GM21723 (cell line): Measurements from ENCODE around the gene DRG2.

Experiments
- ATAC-seq: cut with Tn5 transposase; IDR thresholded peaks from one replicate; pipeline ENCODE4 v1.9.1; 2021; ENCODE audit warnings: mild to moderate bottlenecking, moderate library complexity; ENCODE audit not compliant: unreplicated experiment

DRG2 gene

DNA sequence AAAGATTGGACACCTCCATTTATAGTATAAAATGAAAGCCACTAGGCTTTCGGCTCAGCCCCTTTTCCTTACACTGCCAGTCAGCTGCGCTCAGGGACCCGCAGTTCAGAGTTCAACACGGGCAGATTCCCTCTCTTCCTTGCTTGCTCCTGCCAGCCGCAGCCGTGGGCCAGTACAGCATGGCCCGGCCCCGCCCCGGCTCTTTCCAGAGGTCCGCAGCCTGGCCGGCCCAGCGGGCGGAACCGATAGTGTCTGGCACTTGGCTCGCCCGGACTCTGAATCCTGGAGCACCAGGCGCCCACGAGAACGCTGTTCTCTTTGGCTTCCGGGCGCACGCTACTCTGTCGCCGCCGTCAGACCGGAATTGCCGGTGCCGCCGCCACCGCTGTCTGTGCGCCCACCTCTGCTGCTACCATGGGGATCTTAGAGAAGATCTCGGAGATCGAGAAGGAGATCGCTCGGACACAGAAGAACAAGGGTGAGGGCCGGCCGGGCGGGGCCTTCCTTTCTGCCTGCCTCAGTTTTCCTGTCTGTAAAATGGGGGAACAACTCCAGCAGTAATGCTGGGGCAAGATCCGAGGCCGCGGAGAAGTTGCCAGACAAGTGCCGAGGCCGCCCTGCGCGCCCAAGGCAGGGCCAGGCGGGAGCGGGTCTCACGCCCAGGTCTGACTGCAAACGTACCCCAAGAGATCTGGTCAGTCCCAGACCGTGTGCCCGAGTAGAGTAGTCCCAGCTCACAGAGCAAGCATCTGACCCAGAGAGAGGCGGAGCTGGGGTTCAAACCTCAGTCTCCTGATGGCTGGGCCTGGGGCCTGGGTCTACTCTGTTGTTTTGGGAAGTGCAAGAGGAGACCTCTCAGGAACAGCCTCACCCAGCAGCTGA lies at the start of gene DRG2:
Gene DRG2, plus strand, starts transcription at position 339 of the 882 bp plus-strand sequence. Its CDS starts 76 bp downstream, at position 415.
- ATAC-seq = peak; percentile 85

DNA sequence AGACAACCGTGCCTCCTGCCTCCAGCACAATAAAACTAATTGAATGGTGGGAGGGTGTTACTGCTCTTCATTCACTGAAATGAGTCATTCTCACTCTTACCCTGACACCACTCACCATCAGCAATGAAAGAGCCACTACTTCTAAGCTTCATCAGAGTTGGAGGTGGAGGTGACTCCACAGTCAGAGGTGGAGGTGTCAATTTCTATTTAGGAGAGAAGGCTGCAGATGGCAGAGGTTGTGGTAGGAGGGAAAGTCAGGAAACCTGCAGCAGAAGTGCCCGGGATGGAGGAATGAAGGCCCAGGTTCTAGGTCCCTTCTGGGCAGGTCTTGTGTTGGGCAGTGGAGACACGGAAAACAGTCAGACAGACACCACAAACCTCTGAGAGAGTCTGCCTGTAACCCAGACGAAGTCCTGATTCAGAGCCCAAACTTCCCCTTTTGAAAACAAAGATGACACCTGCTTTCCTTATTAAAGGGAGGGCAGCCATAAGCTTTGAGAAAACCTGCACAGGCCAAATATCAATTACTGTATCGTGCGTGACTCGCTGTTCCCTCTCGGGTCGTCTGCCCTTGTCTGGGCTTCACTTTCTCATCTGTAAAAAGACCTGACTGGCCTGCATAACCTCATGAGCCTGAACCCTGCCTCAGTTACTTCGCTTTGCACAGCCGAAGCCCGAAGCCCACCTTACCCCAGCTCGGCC lies 49.4 kb upstream of the DRG2 start:
- ATAC-seq = peak; percentile 12

- peak; percentile 82 for ATAC-seq
These were observed 48.8 kb upstream of the DRG2 start, which contains the start of the genes ATPAF2 and GID4 for GRCh38 chr17:18038861-18039534. Gene ATPAF2 (minus strand): TSS chr17:18039168. CDS start chr17:18039013, 155 bp downstream. Gene GID4 (plus strand): TSS chr17:18039408. CDS start chr17:18039465, 57 bp downstream.

GRCh38 chr17:18039535-18040260 lies 48.0 kb upstream of the DRG2 start:
- peak; percentile 10 for ATAC-seq

GRCh38 chr17:18040261-18040858 lies 47.4 kb upstream of the DRG2 start:
- ATAC-seq = no peak

DNA sequence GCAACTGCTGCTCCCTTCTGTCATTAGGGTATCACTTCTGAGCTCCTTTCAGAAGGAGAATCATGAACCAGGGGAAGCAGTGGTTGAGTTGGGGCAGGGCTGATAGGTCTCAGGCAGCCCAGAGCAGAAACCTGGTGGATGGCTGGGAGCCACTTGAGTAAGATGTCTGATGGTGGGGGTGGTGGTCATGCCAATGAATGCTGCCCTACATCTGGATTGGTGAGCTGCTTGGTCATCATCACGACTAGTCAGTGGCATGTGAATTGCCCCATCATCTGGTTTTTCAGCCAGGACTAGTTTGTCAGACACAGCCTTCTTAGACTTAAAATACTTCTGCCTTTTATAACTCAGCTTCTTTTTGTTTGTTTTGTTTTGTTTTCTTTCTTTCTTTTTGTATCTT lies 46.0 kb upstream of the DRG2 start:
- no peak for ATAC-seq

GRCh38 chr17:18042983-18043382 lies 44.8 kb upstream of the DRG2 start:
- ATAC-seq = no peak

DNA sequence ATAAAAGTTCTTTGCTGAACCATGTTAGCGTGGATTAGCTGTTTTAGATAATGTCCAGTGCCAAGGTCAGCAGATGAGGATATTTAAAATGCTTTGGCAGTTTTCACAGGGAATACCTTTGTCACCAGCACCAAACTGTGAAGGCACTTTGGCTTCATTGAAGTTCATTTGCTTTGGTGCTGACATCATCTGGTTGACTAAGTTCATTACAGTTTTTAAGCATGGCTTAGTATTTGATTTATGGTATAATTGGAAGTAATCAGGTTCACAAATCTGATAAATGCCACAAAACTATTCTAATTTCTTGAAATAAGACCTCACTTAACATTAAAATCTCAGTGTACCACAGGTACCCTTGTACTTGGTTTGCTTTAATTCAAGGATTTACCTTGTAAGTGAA lies 44.3 kb upstream of the DRG2 start:
- no peak for ATAC-seq

DNA sequence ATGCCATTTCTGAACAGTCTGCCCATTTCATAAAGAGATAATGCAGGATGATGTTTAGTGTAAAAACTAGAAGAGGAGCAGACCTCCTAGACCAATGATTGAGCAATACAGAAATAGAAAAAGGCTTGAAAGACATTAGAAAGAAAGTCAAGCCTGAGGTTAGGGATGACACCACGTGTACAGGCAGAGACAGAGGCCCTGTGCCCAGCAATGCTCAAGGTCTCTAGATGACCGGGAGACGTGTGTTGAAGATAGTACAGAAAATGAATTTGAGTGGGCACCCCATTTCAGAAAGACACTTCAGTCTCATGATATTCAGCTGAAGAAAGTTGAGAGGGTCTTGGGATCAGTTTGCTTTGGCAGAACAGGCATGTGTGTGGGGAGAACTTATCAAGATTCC lies 43.1 kb upstream of the DRG2 start:
- ATAC-seq = no peak

DNA sequence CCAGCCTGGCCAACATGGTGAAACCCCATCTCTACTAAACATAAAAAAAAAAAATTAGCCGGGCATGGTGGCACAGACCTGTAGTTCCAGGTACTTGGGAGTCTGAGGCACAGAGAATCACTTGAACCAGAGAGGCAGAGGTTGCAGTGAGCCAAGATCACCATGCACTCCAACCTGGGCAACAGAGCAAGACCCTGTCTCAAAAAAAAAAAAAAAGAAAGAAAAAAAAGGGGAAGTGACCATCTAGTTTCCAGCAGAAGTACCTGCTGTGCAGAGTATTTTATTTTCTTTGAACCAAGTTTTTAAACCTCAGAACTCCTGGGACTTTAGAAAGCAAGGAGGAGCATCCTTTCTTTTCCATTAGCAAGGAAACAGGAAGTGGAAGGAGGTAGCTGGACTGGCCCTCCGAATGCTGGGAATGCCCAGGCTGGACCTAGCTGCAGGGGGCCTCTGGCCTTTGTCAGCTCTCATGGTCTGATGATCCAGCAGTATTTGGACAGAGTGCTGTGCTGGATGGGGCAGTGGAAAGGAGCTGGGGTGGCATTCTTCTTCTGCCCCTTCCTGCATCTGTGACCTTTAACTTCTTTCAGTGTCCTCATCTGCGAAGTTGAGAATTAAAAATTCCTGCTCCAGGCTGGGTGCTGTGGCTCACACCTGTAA lies 41.9 kb upstream of the DRG2 start:
- no peak for ATAC-seq

- no peak for ATAC-seq
These were observed 32.2 kb upstream of the DRG2 start for GRCh38 chr17:18055597-18055996.

GRCh38 chr17:18056214-18056613 lies 31.5 kb upstream of the DRG2 start:
- no peak for ATAC-seq

DNA sequence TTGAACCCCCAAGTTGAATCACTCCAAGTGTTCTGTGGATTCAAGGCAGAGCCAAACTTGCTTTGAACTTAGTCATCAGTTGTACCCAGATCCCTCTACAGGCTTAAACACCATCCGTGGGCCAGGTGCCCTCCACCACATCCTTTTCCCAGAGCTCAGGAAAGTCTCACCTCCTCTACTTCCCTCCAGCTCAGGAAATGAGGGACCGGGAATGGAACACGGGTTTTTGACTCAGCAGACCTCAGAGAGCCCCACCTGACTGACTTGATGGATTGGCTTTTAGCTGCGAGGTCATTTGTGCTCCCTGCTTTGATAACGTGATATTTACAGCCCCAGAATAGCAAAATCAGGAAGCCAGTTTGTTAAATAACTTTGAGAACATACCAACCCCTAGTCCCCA lies 28.5 kb upstream of the DRG2 start:
- no peak for ATAC-seq

GRCh38 chr17:18064053-18064452 lies 23.7 kb upstream of the DRG2 start:
- ATAC-seq = no peak

DNA sequence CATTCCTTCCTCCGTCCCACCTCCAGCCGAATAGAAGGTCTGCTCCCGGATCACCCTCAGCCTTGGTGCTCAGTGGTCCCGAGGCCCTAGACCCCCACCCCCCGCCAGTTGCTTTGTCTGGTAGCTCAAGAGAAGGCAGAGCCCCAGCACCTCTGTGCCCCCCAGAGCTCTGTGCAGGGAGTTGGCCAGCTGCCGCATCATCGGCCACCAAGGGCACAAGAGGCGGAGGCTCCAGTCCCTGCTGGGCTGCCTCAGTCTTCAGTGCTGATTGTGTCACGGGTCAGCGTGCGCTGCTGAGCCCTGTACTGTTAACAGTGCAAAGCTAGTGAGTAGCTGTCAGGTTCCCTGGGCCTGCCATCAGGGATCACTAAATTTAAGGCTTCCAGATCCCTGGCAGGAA lies 22.2 kb upstream of the DRG2 start:
- no peak for ATAC-seq

- ATAC-seq = no peak
These were observed 20.9 kb upstream of the DRG2 start for GRCh38 chr17:18066866-18067265.

- no peak for ATAC-seq
These were observed 18.6 kb upstream of the DRG2 start for GRCh38 chr17:18069101-18069500.

GRCh38 chr17:18070861-18071340 lies 16.8 kb upstream of the DRG2 start:
- ATAC-seq = no peak

GRCh38 chr17:18071751-18072150 lies 16.0 kb upstream of the DRG2 start:
- ATAC-seq = no peak
